ENCODE data around the gene TMEM45A.

GRCh38 chr3:100506355-100506754, 13.9 kb downstream of the TMEM45A start:
- TF ChIP-seq ZFX (IDR thresholded peaks at IDR 0.05; ENCODE audit: borderline replicate concordance): no peak
- TF ChIP-seq CTCF (IDR thresholded peaks at IDR 0.05): no peak
